DND-41 (cell line): Measurements from ENCODE around the gene CYP2U1.

ENCODE experiments used
- EZH2 ChIP-seq: IDR thresholded peaks from 3 replicates; pipeline ENCODE4 v1.6.1; 2012; ENCODE audit warnings: borderline replicate concordance, low read depth, mild to moderate bottlenecking, moderate library complexity, low read length, inconsistent platforms; ENCODE audit not compliant: severe bottlenecking
- TF ChIP-seq, protein P1 (sequence below): IDR thresholded peaks from 2 replicates; pipeline ENCODE4 v1.5.1; 2012; ENCODE audit warnings: borderline replicate concordance, low read length, moderate library complexity, mild to moderate bottlenecking; ENCODE audit not compliant: poor library complexity, severe bottlenecking; ENCODE audit errors: extremely low read depth

- TF ChIP-seq, protein P1, sequence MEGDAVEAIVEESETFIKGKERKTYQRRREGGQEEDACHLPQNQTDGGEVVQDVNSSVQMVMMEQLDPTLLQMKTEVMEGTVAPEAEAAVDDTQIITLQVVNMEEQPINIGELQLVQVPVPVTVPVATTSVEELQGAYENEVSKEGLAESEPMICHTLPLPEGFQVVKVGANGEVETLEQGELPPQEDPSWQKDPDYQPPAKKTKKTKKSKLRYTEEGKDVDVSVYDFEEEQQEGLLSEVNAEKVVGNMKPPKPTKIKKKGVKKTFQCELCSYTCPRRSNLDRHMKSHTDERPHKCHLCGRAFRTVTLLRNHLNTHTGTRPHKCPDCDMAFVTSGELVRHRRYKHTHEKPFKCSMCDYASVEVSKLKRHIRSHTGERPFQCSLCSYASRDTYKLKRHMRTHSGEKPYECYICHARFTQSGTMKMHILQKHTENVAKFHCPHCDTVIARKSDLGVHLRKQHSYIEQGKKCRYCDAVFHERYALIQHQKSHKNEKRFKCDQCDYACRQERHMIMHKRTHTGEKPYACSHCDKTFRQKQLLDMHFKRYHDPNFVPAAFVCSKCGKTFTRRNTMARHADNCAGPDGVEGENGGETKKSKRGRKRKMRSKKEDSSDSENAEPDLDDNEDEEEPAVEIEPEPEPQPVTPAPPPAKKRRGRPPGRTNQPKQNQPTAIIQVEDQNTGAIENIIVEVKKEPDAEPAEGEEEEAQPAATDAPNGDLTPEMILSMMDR, result no peak
- TF ChIP-seq EZH2, result no peak
These were observed 13.8 kb upstream of the CYP2U1 start for GRCh38 chr4:107917500-107917899.
